Heart right ventricle (tissue), 16 donors: ENCODE measurements around the gene TUBGCP5. TPM values are rescaled to one million over a fixed set of nuclear protein-coding genes. Genes with fewer than 3 reads are reported as not detected.

Experiments used
- ATAC-seq, 8 donors: fragments of 200-7000 bp; cut with Tn5 transposase; one replicate each; pipeline ENCODE4 v1.9.1; 2020; ENCODE audit warnings: mild to moderate bottlenecking in 8 of 8, moderate library complexity in 8 of 8, moderate number of reproducible peaks in 1 of 8
- DNase-seq, 2 donors: peaks; one replicate each; pipeline ENCODE4 v3.0.0-alpha.2; 2020
- H3K27ac ChIP-seq, 10 donors: fragments of 200-600 bp; sonication (generic) in 2 of 10; one replicate each; pipeline versions ENCODE4 v1.5.0 to v1.8.0; 2020 to 2022; ENCODE audit warnings: mild to moderate bottlenecking in 3 of 10
- H3K27me3 ChIP-seq, 7 donors: fragments of 200-600 bp; one replicate each; pipeline ENCODE4 v1.8.0; 2021 to 2022; ENCODE audit warnings: mild to moderate bottlenecking in 2 of 7
- H3K36me3 ChIP-seq, 9 donors: fragments of 200-600 bp; sonication (generic) in 1 of 9; one replicate each; pipeline versions ENCODE4 v1.5.0 to v1.8.0; 2020 to 2022; ENCODE audit warnings: mild to moderate bottlenecking in 2 of 9
- H3K4me1 ChIP-seq, 9 donors: fragments of 200-600 bp; sonication (generic) in 1 of 9; one replicate each; pipeline versions ENCODE4 v1.5.0 to v1.8.0; 2020 to 2022; ENCODE audit warnings: mild to moderate bottlenecking in 4 of 9
- H3K4me3 ChIP-seq, 10 donors: fragments of 200-600 bp; sonication (generic) in 2 of 10; one replicate each; pipeline versions ENCODE4 v1.5.0 to v1.8.0; 2020 to 2022; ENCODE audit warnings: mild to moderate bottlenecking in 7 of 10, moderate library complexity in 2 of 10
- H3K9me3 ChIP-seq, 11 donors: fragments of 200-600 bp in 10 of 11; sonication (generic) in 2 of 11; one replicate each; pipeline versions ENCODE4 v1.5.0 to v1.8.0; 2013 to 2022; ENCODE audit warnings: mild to moderate bottlenecking in 2 of 11, control low read depth in 1 of 11, moderate library complexity in 1 of 11
- WGBS, 2 donors: extraction: QIAGEN DNeasy Blood & Tissue Kit; methylation state at CpG; one replicate each; pipeline ENCODE4 v1.1.7; 2013; ENCODE audit warnings: inconsistent platforms in 1 of 2; 5-methylcytosine and 5-hydroxymethylcytosine counted together
- intact Hi-C, 10 donors: fragments of 100-400 bp; cut with DNase I; formaldehyde crosslinking; loops; one replicate each; pipeline versions ENCODE4 v1.11.1 to v1.14.2; 2022
- polyA plus RNA-seq, 2 donors: library from polyadenylated mRNA; stranded (reverse); fragments of 200-250 nt; gene quantifications; one replicate each; pipeline ENCODE4 v1.2.3, GENCODE V29; 2013
- total RNA-seq, 10 donors: library from RNA; stranded (reverse); fragmentation: NEBNext Ultra II Directional in 3 of 10; extraction: Animal tissue kit (Norgen Biotek cat#: 25700) in 3 of 10; gene quantifications; one replicate each; pipeline versions ENCODE4 v1.2.1 to v1.2.4, GENCODE V29; 2021 to 2023
- TF ChIP-seq, protein P1 (sequence below), 9 donors: fragments of 200-600 bp; sonication (generic) in 2 of 9; IDR thresholded peaks; one replicate each; pipeline versions ENCODE4 v1.5.0 to v1.8.0; 2021 to 2022; ENCODE audit warnings: antibody characterized with exemption in 9 of 9, mild to moderate bottlenecking in 5 of 9, moderate library complexity in 1 of 9
- donor health status: Arrhythmogenic right ventricular cardiomyopathy.
- donor health status: ischemic (EF 13 %, LVEDD 7.1; RV severe dilation, severe dysfunction).
- donor health status: healthy with polysubstance abuse.
- donor health status: DM: no; HTN: yes; CAD: no.
- donor health status: DM: no; HTN: no; CAD: no.
- donor health status: ischemic (EF 25% LVEDD 6.9; RV normal size, moderate dysfunction).
- donor health status: ischemic (EF 25% LVEDD 5.7; RV mildly dilated, moderate dysfunction).
- donor health status: healthy.
- donor health status: DM: yes; HTN: yes; CAD: no.
- donor health status: Ischemic cardiomyopathy.
- donor health status: ischemic (EF 35%, LVEDD 5.7; RV mildly dilated, moderate dysfunction).
- donor health status: nonischemic (EF 11% LVEDD 7.7; RV severe dilation, severe dysfunction).
- donor health status: DM: yes; HTN: yes; CAD: no.
- donor health status: PGD.
- donor health status: ischemic (EF 29% LVEDD 5.4; RV normal size, mild dysfunction).
- donor health status: nonischemic (EF 23%, LVEDD 6.1; RV moderate dilation, normal function).

The TUBGCP5 gene
- total and polyA plus RNA-seq, 12 donors = 3.8 to 17.3 (median 13.2) TPM

DNA sequence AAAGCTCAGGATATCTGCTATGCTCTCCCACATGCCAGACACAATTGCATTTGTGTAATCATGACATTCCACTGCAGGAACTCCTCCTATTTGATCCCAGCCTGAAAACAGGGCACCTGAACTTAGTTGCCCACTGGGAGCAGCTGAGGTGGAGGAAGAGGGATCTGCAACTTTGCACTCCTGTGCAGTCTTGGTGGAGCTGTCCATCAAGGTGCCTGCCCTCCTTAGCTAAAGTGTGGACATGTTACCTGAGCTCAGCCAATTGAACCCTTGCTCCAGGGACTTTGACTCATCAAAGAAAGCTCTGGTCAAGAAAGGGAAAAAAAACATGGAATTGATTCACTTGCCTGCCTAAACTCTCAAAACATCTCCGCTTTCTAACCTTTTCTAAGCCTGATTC, 33.3 kb upstream of the TUBGCP5 start:
- no peak for ATAC-seq

DNA sequence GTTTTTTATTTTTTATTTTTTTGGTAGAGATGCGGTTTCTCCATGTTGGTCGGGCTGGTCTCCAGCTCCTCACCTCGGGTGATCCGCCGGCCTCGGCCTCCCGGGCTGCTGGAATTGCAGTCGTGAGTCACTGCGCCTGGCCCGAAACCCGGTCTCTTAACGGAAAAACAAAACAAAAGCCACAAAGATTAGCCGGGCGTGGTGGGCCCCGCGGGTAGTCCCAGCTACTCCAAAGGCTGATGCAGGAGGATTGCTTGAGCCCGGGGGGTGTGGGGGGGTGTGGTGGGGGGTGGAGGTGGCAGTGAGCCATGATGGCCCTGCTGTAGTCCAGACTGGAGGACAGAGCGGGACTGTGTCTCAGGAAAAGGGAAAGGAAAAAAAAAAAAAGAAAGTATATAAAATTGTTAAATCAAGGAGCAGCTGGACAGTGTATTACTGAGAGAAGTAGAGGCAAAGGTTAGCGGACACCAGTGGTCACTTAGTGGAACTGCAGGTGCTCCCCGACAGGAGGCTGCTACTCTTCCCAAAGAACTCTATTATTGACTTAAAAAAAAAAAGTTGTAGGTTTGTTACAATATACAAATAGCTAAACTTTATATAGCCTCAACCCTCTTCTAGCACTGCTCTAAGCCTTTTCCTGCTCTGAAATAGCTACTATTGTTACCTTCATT, 30.3 kb upstream of the TUBGCP5 start:
- TF ChIP-seq, protein P1, sequence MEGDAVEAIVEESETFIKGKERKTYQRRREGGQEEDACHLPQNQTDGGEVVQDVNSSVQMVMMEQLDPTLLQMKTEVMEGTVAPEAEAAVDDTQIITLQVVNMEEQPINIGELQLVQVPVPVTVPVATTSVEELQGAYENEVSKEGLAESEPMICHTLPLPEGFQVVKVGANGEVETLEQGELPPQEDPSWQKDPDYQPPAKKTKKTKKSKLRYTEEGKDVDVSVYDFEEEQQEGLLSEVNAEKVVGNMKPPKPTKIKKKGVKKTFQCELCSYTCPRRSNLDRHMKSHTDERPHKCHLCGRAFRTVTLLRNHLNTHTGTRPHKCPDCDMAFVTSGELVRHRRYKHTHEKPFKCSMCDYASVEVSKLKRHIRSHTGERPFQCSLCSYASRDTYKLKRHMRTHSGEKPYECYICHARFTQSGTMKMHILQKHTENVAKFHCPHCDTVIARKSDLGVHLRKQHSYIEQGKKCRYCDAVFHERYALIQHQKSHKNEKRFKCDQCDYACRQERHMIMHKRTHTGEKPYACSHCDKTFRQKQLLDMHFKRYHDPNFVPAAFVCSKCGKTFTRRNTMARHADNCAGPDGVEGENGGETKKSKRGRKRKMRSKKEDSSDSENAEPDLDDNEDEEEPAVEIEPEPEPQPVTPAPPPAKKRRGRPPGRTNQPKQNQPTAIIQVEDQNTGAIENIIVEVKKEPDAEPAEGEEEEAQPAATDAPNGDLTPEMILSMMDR (IDR thresholded peaks at IDR 0.05) = peak in 2 of 9 donors; percentile 5 to 21
- WGBS, 2 donors = 90 to 92% methylated on average over 20 of the region's 20 CpGs
- Histone ChIP-seq H3K36me3 (no peaks in the 10 kb centered on the region), H3K27me3 (peaks cover 0 to 28% (median 9%) of the 10 kb centered on the region in 7 donors), H3K9me3 (peaks cover 0 to 19% (median 0%) of the 10 kb centered on the region in 11 donors), H3K27ac (no peak overlapping the region), H3K4me3 (no peak overlapping the region), H3K4me1 (no peaks in the 10 kb centered on the region)
- intact Hi-C loops = no loop called here
- ATAC-seq (no peak), DNase-seq (no peak)

More for the DNA sequence above, 33.3 kb upstream of the TUBGCP5 start:
- no peaks in the 10 kb centered on the region for H3K36me3 ChIP-seq
- H3K9me3 ChIP-seq = peaks cover 0 to 7% (median 0%) of the 10 kb centered on the region in 11 donors
- H3K27me3 ChIP-seq = peaks cover 0 to 39% (median 18%) of the 10 kb centered on the region in 7 donors
- DNase-seq = no peak
- H3K4me3 ChIP-seq = no peak overlapping the region
- WGBS, 2 donors = 78 to 95% methylated on average over 1 of the region's 1 CpG
- TF ChIP-seq, protein P1 (IDR thresholded peaks at IDR 0.05) = no peak
- no peaks in the 10 kb centered on the region for H3K4me1 ChIP-seq
- no peak overlapping the region for H3K27ac ChIP-seq
- intact Hi-C loops = no loop called here

DNA sequence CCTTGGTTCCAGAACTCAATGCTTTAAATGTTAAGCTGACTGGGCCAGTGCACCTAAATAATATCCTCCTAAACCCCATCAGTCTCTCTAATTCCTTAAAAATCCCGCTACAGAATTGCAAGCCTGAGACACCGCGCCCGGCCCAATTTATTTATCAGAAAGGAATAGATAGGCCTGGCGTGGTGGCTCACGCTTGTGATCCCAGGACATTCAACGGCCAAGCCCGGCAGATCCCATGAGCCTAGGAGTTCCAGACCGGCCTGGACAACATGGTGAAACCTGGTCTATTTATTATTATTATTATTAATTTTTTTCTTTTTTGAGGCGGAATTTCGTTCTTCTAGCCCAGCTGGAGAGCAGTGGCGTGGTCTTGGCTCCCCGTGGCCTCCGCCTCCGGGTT, 28.0 kb upstream of the TUBGCP5 start:
- Histone ChIP-seq H3K4me3 (no peak overlapping the region), H3K4me1 (no peaks in the 10 kb centered on the region), H3K36me3 (no peaks in the 10 kb centered on the region), H3K27me3 (peaks cover 0 to 17% (median 3%) of the 10 kb centered on the region in 7 donors), H3K27ac (no peak overlapping the region), H3K9me3 (peaks cover 0 to 25% (median 0%) of the 10 kb centered on the region in 11 donors)
- intact Hi-C loops = no loop called here
- ATAC-seq (no peak), DNase-seq (no peak)
- TF ChIP-seq, protein P1 (IDR thresholded peaks at IDR 0.05) = no peak
- 95 to 96% methylated on average over 15 of the region's 15 CpGs for WGBS, 2 donors

DNA sequence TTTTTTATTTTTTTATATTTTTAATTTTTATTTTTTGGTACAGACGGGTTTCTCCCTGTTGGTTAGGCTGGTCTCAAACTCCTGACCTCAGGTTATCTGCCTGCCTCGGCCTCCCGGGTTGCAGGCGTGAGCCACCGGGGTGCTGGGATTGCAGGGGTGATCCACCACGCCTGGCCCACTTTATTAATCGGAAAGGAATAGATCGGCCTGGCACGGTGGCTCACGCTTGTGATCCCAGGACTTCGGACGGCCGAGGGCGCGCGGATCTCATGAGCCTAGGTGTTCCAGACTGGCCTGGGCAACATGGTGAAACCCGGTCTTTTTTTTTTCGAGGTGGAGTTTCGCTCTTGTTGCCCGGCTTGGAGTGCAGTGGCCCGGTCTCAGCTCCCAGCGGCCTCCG, 26.5 kb upstream of the TUBGCP5 start:
- WGBS, 2 donors = 94 to 95% methylated on average over 23 of the region's 23 CpGs
- no peaks in the 10 kb centered on the region for H3K4me1 ChIP-seq
- H3K4me3 ChIP-seq = no peak overlapping the region
- H3K36me3 ChIP-seq = no peaks in the 10 kb centered on the region
- ATAC-seq = no peak
- H3K27ac ChIP-seq = no peak overlapping the region
- intact Hi-C loops = no loop called here
- peaks cover 0 to 26% (median 0%) of the 10 kb centered on the region in 11 donors for H3K9me3 ChIP-seq
- no peak for DNase-seq
- TF ChIP-seq, protein P1 (IDR thresholded peaks at IDR 0.05) = no peak
- H3K27me3 ChIP-seq = peaks cover 0 to 5% (median 0%) of the 10 kb centered on the region in 7 donors
